Subcutaneous abdominal adipose tissue (tissue), 5 donors: ENCODE data around the gene CLASRP.

Source experiments
- H3K27ac ChIP-seq: one replicate; pipeline ENCODE4 v1.7.0; 2013; ENCODE audit warnings: low read depth, mild to moderate bottlenecking, inconsistent platforms, low read length, moderate library complexity
- H3K27me3 ChIP-seq, 5 donors: one replicate each; pipeline ENCODE4 v1.7.0; 2013; ENCODE audit warnings: low read length in 5 of 5, inconsistent platforms in 1 of 5; ENCODE audit not compliant: control insufficient read depth in 5 of 5, insufficient read depth in 4 of 5
- H3K36me3 ChIP-seq, 5 donors: one replicate each; pipeline ENCODE4 v1.7.0; 2013; ENCODE audit warnings: low read length in 5 of 5; ENCODE audit not compliant: control insufficient read depth in 5 of 5, insufficient read depth in 5 of 5
- H3K4me1 ChIP-seq, 5 donors: one replicate each; pipeline ENCODE4 v1.7.0; 2013; ENCODE audit warnings: low read length in 5 of 5, mild to moderate bottlenecking in 3 of 5, moderate library complexity in 1 of 5; ENCODE audit not compliant: control insufficient read depth in 5 of 5, insufficient read depth in 5 of 5
- H3K4me3 ChIP-seq, 5 donors: one replicate each; pipeline ENCODE4 v1.7.0; 2013; ENCODE audit warnings: low read length in 5 of 5, low read depth in 1 of 5
- H3K9ac ChIP-seq, 5 donors: one replicate each; pipeline ENCODE4 v1.7.0; 2013; ENCODE audit warnings: low read length in 5 of 5, mild to moderate bottlenecking in 4 of 5, moderate library complexity in 3 of 5
- H3K9me3 ChIP-seq, 5 donors: one replicate each; pipeline ENCODE4 v1.7.0; 2013; ENCODE audit warnings: low read length in 5 of 5; ENCODE audit not compliant: control insufficient read depth in 5 of 5
- donor health status: healthy.
- donor health status: healthy.
- donor health status: healthy.
- donor health status: healthy.
- donor health status: healthy.

The CLASRP gene

DNA sequence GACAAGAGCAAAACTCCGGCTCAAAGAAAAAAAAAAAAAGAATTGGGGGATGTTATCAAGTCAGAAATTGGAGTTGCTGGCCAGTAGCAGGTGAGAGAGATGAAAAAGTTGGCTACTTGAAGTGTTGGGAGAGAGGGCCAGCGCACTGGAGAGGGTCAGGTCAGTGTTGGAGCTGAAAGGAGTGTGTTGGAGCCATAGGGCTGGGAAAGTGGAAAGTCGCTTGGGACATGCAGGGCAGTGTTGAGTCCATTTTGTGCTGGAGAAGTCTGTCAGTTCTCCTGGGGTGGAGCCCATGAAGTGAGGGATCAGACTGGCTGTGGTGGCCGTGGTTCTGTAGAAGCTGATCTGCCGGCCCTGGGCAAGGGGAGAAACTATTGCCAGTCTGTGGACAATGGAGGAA lies 55.9 kb downstream of the CLASRP start:
- Histone ChIP-seq H3K36me3 (peaks cover 0 to 7% (median 7%) of the 10 kb centered on the region in 5 donors), H3K27ac (no peak overlapping the region), H3K4me3 (peak overlapping the region in 2 of 5 donors; percentile 11 to 23), H3K9ac (peak overlapping the region in 4 of 5 donors; percentile 34 to 96 (median 64)), H3K9me3 (no peaks in the 10 kb centered on the region), H3K27me3 (no peaks in the 10 kb centered on the region), H3K4me1 (peaks cover 5 to 75% (median 56%) of the 10 kb centered on the region in 5 donors)

DNA sequence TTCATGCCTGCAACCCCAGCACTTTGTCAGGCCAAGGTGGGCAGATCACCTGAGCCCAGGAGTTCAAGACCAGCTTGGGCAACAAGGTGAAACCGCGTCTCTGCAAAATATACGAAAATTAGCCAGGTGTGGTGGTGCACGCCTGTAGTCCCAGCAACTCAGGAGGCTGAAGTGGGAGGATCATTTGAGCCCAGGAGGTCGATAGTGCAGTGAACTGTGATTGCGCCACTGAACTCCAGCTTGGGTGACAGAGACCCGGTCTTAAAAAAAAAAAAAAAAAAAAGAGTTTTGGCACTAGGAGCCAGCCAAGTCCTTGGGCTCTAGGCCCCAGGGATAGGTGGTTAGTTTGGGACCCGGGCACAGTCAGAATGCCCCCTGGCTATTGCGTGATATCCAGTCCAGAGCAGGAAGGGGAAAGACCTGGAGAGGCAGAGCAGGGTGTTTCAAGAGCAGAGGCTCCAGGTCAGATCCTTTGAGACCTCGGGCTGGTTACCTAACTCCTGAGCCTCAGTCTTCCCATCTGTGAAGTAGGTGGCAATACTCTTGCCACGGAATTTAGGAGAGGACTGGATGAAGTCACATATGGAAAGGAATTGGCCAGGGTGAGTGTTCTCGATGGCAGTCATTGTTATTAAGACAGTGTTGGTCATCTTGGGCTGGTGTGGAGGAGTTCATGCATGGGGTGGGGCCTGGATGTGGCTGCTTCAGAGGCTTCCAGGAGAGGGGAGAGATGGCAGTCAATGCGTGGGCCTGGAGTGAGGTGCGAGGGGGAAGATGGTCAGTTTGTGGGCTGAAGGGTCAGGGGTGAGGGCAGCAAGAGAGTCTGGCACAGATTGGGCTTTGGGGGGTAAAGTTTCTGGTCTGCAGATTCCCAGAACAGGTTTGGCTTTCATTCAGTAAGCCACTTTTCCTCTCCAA lies 56.9 kb downstream of the CLASRP start:
- Histone ChIP-seq H3K27ac (no peak overlapping the region), H3K36me3 (peaks cover 0 to 2% (median 0%) of the 10 kb centered on the region in 5 donors), H3K9ac (peak overlapping the region in 2 of 5 donors; percentile 17 to 26), H3K27me3 (no peaks in the 10 kb centered on the region), H3K4me1 (peaks cover 5 to 82% (median 56%) of the 10 kb centered on the region in 5 donors), H3K4me3 (no peak overlapping the region), H3K9me3 (no peaks in the 10 kb centered on the region)

DNA sequence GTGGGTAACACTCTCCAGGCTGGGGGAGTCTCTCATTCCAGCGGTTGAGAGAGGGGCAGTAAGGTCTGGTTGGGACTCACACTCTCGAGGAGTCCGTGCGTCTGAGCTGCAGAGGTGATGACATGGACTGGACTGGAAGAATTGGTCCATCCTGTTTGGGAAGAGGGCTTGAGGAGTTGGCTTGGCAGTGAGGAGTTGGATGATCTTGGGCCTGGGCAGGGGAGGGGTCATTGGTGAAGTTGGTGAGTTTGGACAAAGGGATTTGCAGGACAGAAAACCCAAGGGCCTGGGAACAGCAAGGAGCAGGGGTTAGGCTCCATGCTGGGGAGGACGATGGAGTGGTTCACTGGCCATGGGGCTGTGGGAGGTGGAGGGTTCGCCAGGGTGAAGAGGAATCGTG lies 57.9 kb downstream of the CLASRP start:
- Histone ChIP-seq H3K4me3 (no peak overlapping the region), H3K36me3 (peaks cover 0 to 2% (median 0%) of the 10 kb centered on the region in 5 donors), H3K27ac (no peak overlapping the region), H3K4me1 (peaks cover 2 to 80% (median 49%) of the 10 kb centered on the region in 5 donors), H3K9me3 (no peaks in the 10 kb centered on the region), H3K27me3 (no peaks in the 10 kb centered on the region), H3K9ac (no peak overlapping the region)

DNA sequence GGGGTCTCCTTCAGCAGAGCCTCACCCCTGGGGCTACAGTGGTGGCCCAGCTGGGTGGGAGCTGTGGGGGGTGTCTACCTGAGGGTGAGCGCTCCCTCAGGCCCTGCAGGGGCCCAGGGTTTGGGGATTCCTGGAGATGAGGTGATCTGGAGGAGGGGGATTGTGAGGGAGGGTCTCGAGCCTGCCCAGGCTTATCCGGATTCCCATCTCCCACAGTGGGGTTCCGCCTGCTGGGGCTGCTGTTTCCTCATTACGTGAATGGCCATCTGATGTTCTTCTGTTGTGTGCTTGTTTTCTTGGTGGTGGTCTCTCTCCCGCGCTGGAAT lies 58.6 kb downstream of the CLASRP start:
- Histone ChIP-seq H3K4me3 (no peak overlapping the region), H3K9me3 (no peaks in the 10 kb centered on the region), H3K27ac (peak overlapping the region; percentile 37), H3K27me3 (no peaks in the 10 kb centered on the region), H3K9ac (peak overlapping the region in 2 of 5 donors; percentile 12 to 38), H3K36me3 (peaks cover 0 to 2% (median 0%) of the 10 kb centered on the region in 5 donors), H3K4me1 (peaks cover 2 to 73% (median 49%) of the 10 kb centered on the region in 5 donors)

DNA sequence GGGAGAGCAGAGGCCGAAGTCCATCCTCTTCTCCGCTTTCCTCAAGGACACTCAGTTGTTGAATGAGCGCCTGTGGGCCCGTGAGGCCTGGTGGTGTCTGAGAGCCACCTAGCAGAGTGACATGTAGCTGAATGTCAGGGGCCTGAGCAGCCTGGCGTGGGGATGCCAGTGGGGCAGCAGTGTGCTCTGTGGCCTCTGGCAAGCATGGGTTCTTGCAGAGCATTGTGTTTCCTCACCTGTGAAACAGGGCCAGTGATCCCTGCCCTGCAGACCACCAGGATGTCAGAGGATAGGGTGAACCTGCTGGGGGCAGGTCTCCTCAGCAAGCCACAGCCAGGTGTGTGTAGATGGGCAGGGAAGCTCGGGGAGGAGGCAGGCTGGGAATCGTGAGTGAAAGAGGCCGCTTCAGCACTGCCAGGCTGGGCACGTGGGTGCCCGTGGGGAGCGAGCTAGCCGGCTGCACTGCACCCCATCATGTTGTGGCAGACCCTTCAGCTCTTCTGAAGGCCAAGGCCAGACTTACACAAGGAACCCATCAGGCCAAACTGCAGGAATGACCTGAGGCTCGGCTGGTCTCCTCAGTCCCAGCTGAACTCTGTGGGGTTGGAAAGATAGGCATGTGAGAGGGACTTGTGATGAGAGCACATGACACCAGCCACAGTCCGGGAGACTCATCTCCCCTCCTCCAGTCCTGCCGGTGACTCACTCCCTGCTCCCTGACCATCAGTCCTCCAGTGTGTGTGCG lies 59.1 kb downstream of the CLASRP start:
- peaks cover 2 to 73% (median 52%) of the 10 kb centered on the region in 5 donors for H3K4me1 ChIP-seq
- peak overlapping the region in 2 of 5 donors; percentile 12 to 38 for H3K9ac ChIP-seq
- no peak overlapping the region for H3K4me3 ChIP-seq
- peak overlapping the region; percentile 37 for H3K27ac ChIP-seq
- H3K9me3 ChIP-seq, result no peaks in the 10 kb centered on the region
- H3K36me3 ChIP-seq, result peaks cover 0 to 2% (median 0%) of the 10 kb centered on the region in 5 donors
- no peaks in the 10 kb centered on the region for H3K27me3 ChIP-seq

DNA sequence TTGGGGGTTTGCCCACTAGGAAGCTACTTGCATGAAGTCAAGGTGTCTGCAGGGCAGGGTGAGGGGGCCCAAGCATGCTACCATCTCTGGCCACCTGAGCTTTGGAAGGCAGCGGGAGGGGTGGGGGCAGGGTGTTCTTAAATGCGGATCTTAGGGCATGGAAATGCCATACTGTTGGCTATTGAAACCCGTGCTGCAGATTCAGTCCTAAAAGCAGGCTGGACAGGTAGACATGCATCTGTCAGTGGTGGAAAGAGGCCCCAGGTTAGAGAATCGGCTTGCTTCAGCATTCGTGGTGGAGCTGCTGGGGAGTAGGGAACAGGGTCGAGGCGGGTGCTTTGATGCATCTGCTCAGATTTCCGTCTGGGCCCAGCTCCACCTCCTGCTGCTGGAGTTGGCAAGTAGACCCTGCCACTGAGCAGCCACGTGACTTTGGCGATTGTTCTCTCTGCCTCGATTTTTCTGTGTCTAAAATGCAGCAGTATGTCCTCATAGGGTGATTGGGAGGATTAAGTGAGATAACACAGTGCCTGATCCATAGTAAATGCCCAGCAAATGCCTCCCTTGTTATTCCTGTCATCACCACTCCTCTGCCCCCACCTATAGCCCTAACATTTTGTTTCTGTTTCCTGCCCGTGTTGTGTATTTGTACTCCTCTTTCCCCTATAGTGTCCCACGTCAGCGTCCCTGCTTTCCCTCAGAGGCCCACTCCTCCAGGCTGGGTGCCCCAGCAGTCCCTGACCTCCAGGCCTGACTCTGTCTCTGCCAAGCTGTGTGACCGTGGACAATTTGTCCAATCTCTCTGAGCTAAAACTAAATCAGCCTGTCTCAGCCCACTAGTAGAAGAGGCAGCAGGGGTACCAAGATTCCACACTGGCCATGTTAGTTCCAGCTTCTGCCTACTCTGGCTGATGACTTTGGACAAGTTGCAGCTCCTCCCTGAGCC lies 59.9 kb downstream of the CLASRP start:
- Histone ChIP-seq H3K4me3 (peak overlapping the region in 3 of 5 donors; percentile 12 to 32 (median 14)), H3K27ac (no peak overlapping the region), H3K4me1 (peaks cover under 1 to 74% (median 48%) of the 10 kb centered on the region in 5 donors), H3K9ac (peak overlapping the region in 3 of 5 donors; percentile 14 to 45 (median 20)), H3K36me3 (peaks cover 0 to 2% (median 0%) of the 10 kb centered on the region in 5 donors), H3K9me3 (no peaks in the 10 kb centered on the region), H3K27me3 (no peaks in the 10 kb centered on the region)

DNA sequence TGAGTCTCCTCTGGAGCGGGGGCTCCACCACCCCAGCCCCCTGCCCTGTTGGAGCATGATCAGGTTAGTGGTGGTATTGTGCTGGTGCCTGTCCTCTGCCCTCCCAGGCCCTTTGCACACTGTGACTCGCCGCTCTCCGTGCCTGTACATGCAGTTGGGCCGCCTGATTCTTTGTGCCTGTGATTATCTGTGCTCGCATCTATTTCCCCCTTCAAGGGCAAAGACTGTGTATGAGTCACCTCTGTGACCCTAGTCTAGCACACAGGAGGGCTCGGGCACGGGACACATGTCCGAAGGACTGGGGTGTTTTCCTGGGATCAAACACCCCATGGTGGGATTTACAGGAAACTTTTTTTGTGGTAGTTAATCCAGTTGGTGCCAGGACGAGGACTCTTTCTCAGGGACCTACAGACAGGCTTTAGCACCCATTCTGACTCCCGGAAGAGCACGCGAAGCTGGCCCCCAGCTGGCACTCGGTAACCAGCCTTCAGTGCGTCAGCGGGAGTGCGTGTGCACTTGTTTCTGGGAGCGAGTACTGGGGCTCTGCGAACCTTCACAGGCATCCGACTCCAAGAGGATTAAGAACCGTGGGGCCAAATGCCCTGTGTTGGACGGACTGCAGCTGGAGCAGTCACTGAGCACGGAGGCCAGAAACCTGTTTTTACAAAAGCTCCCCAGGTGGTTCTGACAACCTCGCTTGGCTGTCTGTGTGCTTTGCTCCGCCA lies 60.8 kb downstream of the CLASRP start:
- Histone ChIP-seq H3K4me1 (peaks cover 0 to 69% (median 43%) of the 10 kb centered on the region in 5 donors), H3K9me3 (no peaks in the 10 kb centered on the region), H3K27ac (no peak overlapping the region), H3K36me3 (peaks cover 0 to 2% (median 0%) of the 10 kb centered on the region in 5 donors), H3K4me3 (no peak overlapping the region), H3K9ac (peak overlapping the region in 2 of 5 donors; percentile 11 to 14), H3K27me3 (no peaks in the 10 kb centered on the region)

DNA sequence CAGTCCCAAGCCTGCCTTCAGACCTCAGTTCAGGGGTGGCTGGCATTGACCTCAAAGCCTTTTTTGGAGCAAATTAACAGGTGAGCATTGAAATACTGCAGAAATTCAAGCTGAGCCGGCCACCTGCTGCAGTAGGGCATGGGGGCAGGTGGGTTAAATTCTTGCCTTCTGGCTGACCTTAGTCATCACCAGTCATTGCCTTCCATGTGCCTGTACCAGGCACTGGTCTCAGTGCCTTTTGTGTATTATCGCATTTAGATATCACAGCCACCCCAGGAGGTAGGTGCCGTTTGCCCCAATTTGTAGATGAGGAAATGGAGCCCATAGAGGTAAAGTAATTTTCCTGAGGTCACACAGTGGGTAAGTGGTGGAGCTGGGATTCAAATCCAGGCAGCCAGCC lies 61.4 kb downstream of the CLASRP start:
- Histone ChIP-seq H3K27ac (no peak overlapping the region), H3K9me3 (no peaks in the 10 kb centered on the region), H3K4me1 (peaks cover 0 to 63% (median 37%) of the 10 kb centered on the region in 5 donors)

DNA sequence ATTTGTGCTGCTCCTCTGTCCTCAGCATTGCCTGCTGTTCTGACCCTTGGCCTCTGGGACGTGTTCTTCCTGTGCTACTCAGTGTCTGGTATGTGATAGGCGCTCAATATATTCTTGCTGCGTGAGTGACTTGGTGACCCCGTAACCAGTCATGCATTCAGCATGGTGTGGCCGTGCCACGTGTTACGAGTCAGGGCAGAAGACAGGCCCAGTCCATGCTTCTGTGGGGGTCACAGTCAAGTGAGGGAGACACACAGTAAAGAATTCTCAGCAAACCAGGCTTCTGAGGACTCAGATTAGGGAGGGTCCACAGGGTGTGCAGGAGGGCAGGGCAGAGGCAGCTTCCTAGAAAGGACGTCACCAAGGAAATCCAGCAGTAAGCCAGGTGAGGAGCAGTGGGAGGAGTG lies 62.0 kb downstream of the CLASRP start:
- Histone ChIP-seq H3K27me3 (no peaks in the 10 kb centered on the region), H3K4me1 (peaks cover 0 to 57% (median 32%) of the 10 kb centered on the region in 5 donors), H3K36me3 (peaks cover 0 to 2% (median 0%) of the 10 kb centered on the region in 5 donors), H3K27ac (no peak overlapping the region), H3K9ac (peak overlapping the region in 1 of 5 donors; percentile 27), H3K4me3 (no peak overlapping the region), H3K9me3 (no peaks in the 10 kb centered on the region)

More for the DNA sequence above, 61.4 kb downstream of the CLASRP start:
- H3K9ac ChIP-seq, result no peak overlapping the region
- peaks cover 0 to 2% (median 0%) of the 10 kb centered on the region in 5 donors for H3K36me3 ChIP-seq
- H3K4me3 ChIP-seq, result no peak overlapping the region
- no peaks in the 10 kb centered on the region for H3K27me3 ChIP-seq
